C1 segment of cervical spinal cord (tissue), 14 donors: Measurements from ENCODE around the gene MAP2K6.
A peak's percentile ranks its signal among the peaks of the same experiment; 100 is the strongest.

Experiments used
- DNase-seq, 14 donors: peaks; one replicate each; lab custom pipeline; 2025; lab: John Stamatoyannopoulos, UW

Gene MAP2K6

GRCh38 chr17:69492410-69493071, 78.0 kb downstream of the MAP2K6 start:
- DNase-seq = no peak

- DNase-seq = no peak
These were observed 81.3 kb downstream of the MAP2K6 start for GRCh38 chr17:69495787-69496186.

GRCh38 chr17:69497161-69497560, 82.7 kb downstream of the MAP2K6 start:
- DNase-seq = no peak

GRCh38 chr17:69499318-69499717, 84.8 kb downstream of the MAP2K6 start:
- DNase-seq = no peak

- peak in 1 of 14 donors; percentile 72 for DNase-seq
These were observed 86.5 kb downstream of the MAP2K6 start for GRCh38 chr17:69500911-69501429.

GRCh38 chr17:69501591-69502468, 87.3 kb downstream of the MAP2K6 start:
- DNase-seq = peak in 10 of 14 donors; percentile 6 to 75 (median 16)

- no peak for DNase-seq
These were observed 89.2 kb downstream of the MAP2K6 start for GRCh38 chr17:69503711-69504110.

GRCh38 chr17:69505740-69506139, 91.2 kb downstream of the MAP2K6 start:
- no peak for DNase-seq

- no peak for DNase-seq
These were observed 92.0 kb downstream of the MAP2K6 start for GRCh38 chr17:69506489-69506888.

- no peak for DNase-seq
These were observed 94.3 kb downstream of the MAP2K6 start for GRCh38 chr17:69508814-69509213.

- no peak for DNase-seq
These were observed 96.8 kb downstream of the MAP2K6 start for GRCh38 chr17:69511250-69511649.

- DNase-seq = no peak
These were observed 98.4 kb downstream of the MAP2K6 start for GRCh38 chr17:69512946-69513345.

GRCh38 chr17:69516225-69516624, 101.7 kb downstream of the MAP2K6 start:
- no peak for DNase-seq

GRCh38 chr17:69516911-69517310, 102.4 kb downstream of the MAP2K6 start:
- DNase-seq = no peak

- DNase-seq = no peak
These were observed 104.5 kb downstream of the MAP2K6 start for GRCh38 chr17:69518951-69519350.

- peak in 7 of 14 donors; percentile 4 to 34 (median 23) for DNase-seq
These were observed 108.9 kb downstream of the MAP2K6 start for GRCh38 chr17:69523244-69523861.

- no peak for DNase-seq
These were observed 110.4 kb downstream of the MAP2K6 start for GRCh38 chr17:69524854-69525253.

- peak in 10 of 14 donors; percentile 5 to 21 (median 14) for DNase-seq
These were observed 111.7 kb downstream of the MAP2K6 start for GRCh38 chr17:69525920-69526841.

- no peak for DNase-seq
These were observed 113.5 kb downstream of the MAP2K6 start for GRCh38 chr17:69528035-69528434.

- DNase-seq = no peak
These were observed 119.2 kb downstream of the MAP2K6 start for GRCh38 chr17:69533481-69534234.
